Mesothelial cell of epicardium (in vitro differentiated cells): ENCODE measurements around the gene EP400. TPM values are rescaled to one million over a fixed set of nuclear protein-coding genes. Genes with fewer than 3 reads are reported as not detected.

Experiments used
- DNase-seq, 2 experiments: peaks; one replicate each; pipeline ENCODE4 v3.0.0; 2021; ENCODE audit warnings: low spot score in 2 of 2; ENCODE audit not compliant: unreplicated experiment in 2 of 2
- H3K27ac Mint-ChIP-seq: 2 replicates; pipeline ENCODE4 v1.8.0; 2021; ENCODE audit warnings: mixed read lengths
- H3K27me3 Mint-ChIP-seq: 2 replicates; pipeline ENCODE4 v1.8.0; 2021; ENCODE audit warnings: low read depth, mixed read lengths
- H3K36me3 Mint-ChIP-seq: 2 replicates; pipeline ENCODE4 v1.8.0; 2021; ENCODE audit warnings: mixed read lengths
- H3K4me1 Mint-ChIP-seq: 2 replicates; pipeline ENCODE4 v1.8.0; 2021; ENCODE audit warnings: mixed read lengths
- H3K4me3 Mint-ChIP-seq: 2 replicates; pipeline ENCODE4 v1.8.0; 2021; ENCODE audit warnings: mild to moderate bottlenecking, moderate library complexity, mixed read lengths
- H3K9me3 Mint-ChIP-seq: 2 replicates; pipeline ENCODE4 v1.8.0; 2021; ENCODE audit warnings: mixed read lengths
- CTCF ChIP-seq: fragments of 200-600 bp; sonication (generic); IDR thresholded peaks from one replicate; pipeline ENCODE4 v1.5.0; 2021; ENCODE audit warnings: antibody characterized with exemption; ENCODE audit not compliant: unreplicated experiment
- total RNA-seq: library from RNA; stranded (reverse); gene quantifications from 3 replicates; pipeline ENCODE4 v1.2.1, GENCODE V29; 2021

The EP400 gene
- total RNA-seq, 1 donor from 2014 or later = 77.9 TPM

GRCh38 chr12:132006056-132006680, 56.4 kb downstream of the EP400 start:
- H3K36me3 Mint-ChIP-seq = peaks cover 23% of the 10 kb centered on the region

GRCh38 chr12:132007041-132007440, 57.3 kb downstream of the EP400 start:
- peaks cover 28% of the 10 kb centered on the region for H3K36me3 Mint-ChIP-seq
- H3K27me3 Mint-ChIP-seq = no peaks in the 10 kb centered on the region
- H3K4me1 Mint-ChIP-seq = no peaks in the 10 kb centered on the region
- TF ChIP-seq CTCF = no peak
- H3K4me3 Mint-ChIP-seq = no peak overlapping the region
- no peaks in the 10 kb centered on the region for H3K9me3 Mint-ChIP-seq
- no peak overlapping the region for H3K27ac Mint-ChIP-seq
- DNase-seq = no peak

More at GRCh38 chr12:132006056-132006680, 56.4 kb downstream of the EP400 start:
- no peak overlapping the region for H3K4me3 Mint-ChIP-seq
- H3K27me3 Mint-ChIP-seq = no peaks in the 10 kb centered on the region
- H3K27ac Mint-ChIP-seq = no peak overlapping the region
- no peaks in the 10 kb centered on the region for H3K9me3 Mint-ChIP-seq
- no peak for DNase-seq
- no peaks in the 10 kb centered on the region for H3K4me1 Mint-ChIP-seq
- no peak for TF ChIP-seq CTCF

- no peaks in the 10 kb centered on the region for H3K4me1 Mint-ChIP-seq
Observed at GRCh38 chr12:132009336-132009859, 59.7 kb downstream of the EP400 start.

GRCh38 chr12:132012919-132013568, 63.3 kb downstream of the EP400 start:
- H3K27me3 Mint-ChIP-seq = no peaks in the 10 kb centered on the region
- TF ChIP-seq CTCF = no peak
- H3K36me3 Mint-ChIP-seq = peaks cover 46% of the 10 kb centered on the region
- H3K4me1 Mint-ChIP-seq = no peaks in the 10 kb centered on the region
- H3K27ac Mint-ChIP-seq = no peak overlapping the region
- no peak for DNase-seq
- H3K9me3 Mint-ChIP-seq = no peaks in the 10 kb centered on the region
- no peak overlapping the region for H3K4me3 Mint-ChIP-seq

More at GRCh38 chr12:132009336-132009859, 59.7 kb downstream of the EP400 start:
- no peak for DNase-seq
- no peak overlapping the region for H3K4me3 Mint-ChIP-seq
- no peak overlapping the region for H3K27ac Mint-ChIP-seq
- TF ChIP-seq CTCF = no peak
- peaks cover 37% of the 10 kb centered on the region for H3K36me3 Mint-ChIP-seq
- no peaks in the 10 kb centered on the region for H3K27me3 Mint-ChIP-seq
- no peaks in the 10 kb centered on the region for H3K9me3 Mint-ChIP-seq

GRCh38 chr12:132014092-132014914, 64.6 kb downstream of the EP400 start:
- Mint-ChIP-seq H3K4me3 (no peak overlapping the region), H3K27me3 (no peaks in the 10 kb centered on the region), H3K9me3 (no peaks in the 10 kb centered on the region), H3K27ac (no peak overlapping the region), H3K4me1 (no peaks in the 10 kb centered on the region), H3K36me3 (peaks cover 47% of the 10 kb centered on the region)
- DNase-seq = no peak
- no peak for TF ChIP-seq CTCF
